ENCODE data around the gene MAGI2. TPM values are rescaled to one million over a fixed set of nuclear protein-coding genes. Genes with fewer than 3 reads are reported as not detected.

MAGI2 gene
- total RNA-seq, 6 experiments from 2014 or later, result 7.1 to 9.8 (median 8.5) TPM

- H3K4me1 Mint-ChIP-seq (ENCODE audit: low read depth), result peaks cover 10% of the 10 kb centered on the region
- H3K9me3 Mint-ChIP-seq, result no peaks in the 10 kb centered on the region
- DNase-seq, result no peak
- no peak for TF ChIP-seq CTCF (IDR thresholded peaks at IDR 0.05)
- no peaks in the 10 kb centered on the region; the same call in 1 of the 2 replicates for H3K36me3 Mint-ChIP-seq (ENCODE audit: low read depth)
- H3K27me3 Mint-ChIP-seq (ENCODE audit: insufficient read depth), result no peaks in the 10 kb centered on the region
- H3K27ac Mint-ChIP-seq, result no peak overlapping the region; the same call in 1 of the 2 replicates
- H3K4me3 Mint-ChIP-seq, result no peak overlapping the region
These were observed 76.4 kb downstream of the MAGI2 start for GRCh38 chr7:79377097-79377496.

- no peak for DNase-seq
- H3K9me3 Mint-ChIP-seq, result no peaks in the 10 kb centered on the region
- H3K4me1 Mint-ChIP-seq (ENCODE audit: low read depth), result peaks cover 10% of the 10 kb centered on the region
- H3K27ac Mint-ChIP-seq, result no peak overlapping the region; the same call in 1 of the 2 replicates
- no peaks in the 10 kb centered on the region; the same call in 1 of the 2 replicates for H3K36me3 Mint-ChIP-seq (ENCODE audit: low read depth)
- no peaks in the 10 kb centered on the region for H3K27me3 Mint-ChIP-seq (ENCODE audit: insufficient read depth)
- no peak overlapping the region for H3K4me3 Mint-ChIP-seq
- TF ChIP-seq CTCF (IDR thresholded peaks at IDR 0.05), result no peak
These were observed 77.0 kb downstream of the MAGI2 start for GRCh38 chr7:79376299-79377025.

GRCh38 chr7:79361214-79361613, 92.3 kb downstream of the MAGI2 start:
- Mint-ChIP-seq H3K27ac (no peak overlapping the region), H3K9me3 (0 out of 2 replicates have a peak, but pooled peaks cover 6% of the 10 kb centered on the region), H3K27me3 (ENCODE audit: insufficient read depth) (no peaks in the 10 kb centered on the region), H3K4me3 (no peak overlapping the region), H3K4me1 (ENCODE audit: low read depth) (peaks cover 20% of the 10 kb centered on the region), H3K36me3 (ENCODE audit: low read depth) (peaks cover 14% of the 10 kb centered on the region)
- DNase-seq, result no peak
- TF ChIP-seq CTCF (IDR thresholded peaks at IDR 0.05), result peak; percentile 15; the same call in 1 of the 2 replicates

GRCh38 chr7:79359827-79360226, 93.6 kb downstream of the MAGI2 start:
- Mint-ChIP-seq H3K27ac (no peak overlapping the region), H3K4me3 (no peak overlapping the region), H3K9me3 (0 out of 2 replicates have a peak, but pooled peaks cover 6% of the 10 kb centered on the region), H3K36me3 (ENCODE audit: low read depth) (peaks cover 14% of the 10 kb centered on the region), H3K27me3 (ENCODE audit: insufficient read depth) (no peaks in the 10 kb centered on the region), H3K4me1 (ENCODE audit: low read depth) (peaks cover 23% of the 10 kb centered on the region)
- no peak for TF ChIP-seq CTCF (IDR thresholded peaks at IDR 0.05)
- no peak for DNase-seq

- H3K27ac Mint-ChIP-seq, result no peak overlapping the region
- H3K4me3 Mint-ChIP-seq, result no peak overlapping the region
- peaks cover 14% of the 10 kb centered on the region for H3K36me3 Mint-ChIP-seq (ENCODE audit: low read depth)
- 0 out of 2 replicates have a peak, but pooled peaks cover 6% of the 10 kb centered on the region for H3K9me3 Mint-ChIP-seq
- peaks cover 28% of the 10 kb centered on the region for H3K4me1 Mint-ChIP-seq (ENCODE audit: low read depth)
- TF ChIP-seq CTCF (IDR thresholded peaks at IDR 0.05), result no peak
- peaks cover 2% of the 10 kb centered on the region; the same call in 1 of the 2 replicates for H3K27me3 Mint-ChIP-seq (ENCODE audit: insufficient read depth)
- no peak for DNase-seq
These were observed 96.4 kb downstream of the MAGI2 start for GRCh38 chr7:79357101-79357500.

Data from HFFc6 (cell line).